Measurements from ENCODE around the gene NR1I3. TPM values are rescaled to one million over a fixed set of nuclear protein-coding genes. Genes with fewer than 3 reads are reported as not detected.
"Not testable (repeated sequence)": the region's sequence is repeated elsewhere in the genome, so short reads cannot be mapped to it uniquely, and the experiment has no call there.

Gene NR1I3
- total RNA-seq, 1 experiment from 2014 or later, result not detected

DNA sequence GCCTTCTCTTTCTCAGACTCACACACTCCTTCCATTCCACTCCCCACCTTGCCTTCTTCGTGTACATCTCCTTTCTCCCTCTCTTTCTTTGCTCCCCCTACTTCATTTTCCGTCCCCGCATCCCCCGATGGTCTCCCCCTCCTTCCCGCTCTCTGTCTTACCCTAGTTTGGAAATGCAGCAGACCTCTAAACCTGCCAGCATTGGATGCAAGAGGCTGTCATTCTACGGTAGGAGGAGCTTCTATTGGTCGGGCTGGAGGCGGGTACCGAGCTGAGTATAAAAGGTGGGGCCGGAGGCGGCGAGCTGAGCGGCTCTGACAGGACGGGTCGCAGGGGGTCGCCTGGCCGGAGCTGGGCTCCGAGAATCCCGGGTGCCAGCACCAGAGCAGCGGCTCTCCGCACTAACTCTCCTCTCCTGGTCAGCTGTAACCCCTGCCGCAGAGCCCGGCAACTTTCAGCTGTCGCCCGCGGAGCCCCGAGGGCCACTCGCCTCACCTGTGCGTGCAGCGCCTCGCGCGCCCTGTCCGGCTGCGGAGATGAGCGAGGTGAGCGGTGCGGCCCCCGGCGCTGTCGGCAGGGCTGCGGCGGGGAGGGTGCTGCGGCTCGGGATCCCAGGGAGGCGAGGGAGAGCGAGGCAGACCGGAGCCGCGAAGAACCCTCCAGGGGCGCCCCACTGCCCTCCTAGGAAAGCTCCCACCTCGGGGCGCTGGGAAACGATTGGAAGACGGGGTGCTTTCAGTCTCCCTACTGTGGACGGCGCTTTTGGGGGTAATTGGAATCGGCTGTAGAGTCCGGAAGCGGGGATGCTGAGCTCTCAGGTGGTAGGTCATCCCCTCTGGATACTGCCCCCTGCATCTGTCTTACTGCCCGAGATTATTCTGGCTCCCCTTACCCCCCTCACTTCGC is 20.7 kb upstream of the NR1I3 start, which contains the start of gene PCP4L1:
Gene PCP4L1 (plus strand): TSS at position 307 of the 906 bp plus-strand sequence. CDS start 230 bp downstream, at position 537.
- H2BK12ac ChIP-seq (ENCODE audit: insufficient read length, low read depth, low read length), result no peak within 1 kb of the TSS
- TF ChIP-seq, protein P1, sequence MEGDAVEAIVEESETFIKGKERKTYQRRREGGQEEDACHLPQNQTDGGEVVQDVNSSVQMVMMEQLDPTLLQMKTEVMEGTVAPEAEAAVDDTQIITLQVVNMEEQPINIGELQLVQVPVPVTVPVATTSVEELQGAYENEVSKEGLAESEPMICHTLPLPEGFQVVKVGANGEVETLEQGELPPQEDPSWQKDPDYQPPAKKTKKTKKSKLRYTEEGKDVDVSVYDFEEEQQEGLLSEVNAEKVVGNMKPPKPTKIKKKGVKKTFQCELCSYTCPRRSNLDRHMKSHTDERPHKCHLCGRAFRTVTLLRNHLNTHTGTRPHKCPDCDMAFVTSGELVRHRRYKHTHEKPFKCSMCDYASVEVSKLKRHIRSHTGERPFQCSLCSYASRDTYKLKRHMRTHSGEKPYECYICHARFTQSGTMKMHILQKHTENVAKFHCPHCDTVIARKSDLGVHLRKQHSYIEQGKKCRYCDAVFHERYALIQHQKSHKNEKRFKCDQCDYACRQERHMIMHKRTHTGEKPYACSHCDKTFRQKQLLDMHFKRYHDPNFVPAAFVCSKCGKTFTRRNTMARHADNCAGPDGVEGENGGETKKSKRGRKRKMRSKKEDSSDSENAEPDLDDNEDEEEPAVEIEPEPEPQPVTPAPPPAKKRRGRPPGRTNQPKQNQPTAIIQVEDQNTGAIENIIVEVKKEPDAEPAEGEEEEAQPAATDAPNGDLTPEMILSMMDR (conservative IDR thresholded peaks at IDR 0.05), result no peak
- Mint-ChIP-seq H3K4me3 (peak within 1 kb of the TSS; percentile 59 to 78), H3K9me3 (peaks cover 27 to 28% of the 10 kb centered on the region in 2 experiments), H3K36me3 (ENCODE audit: insufficient read depth in 1 of 3, low read depth in 3 of 3) (peaks cover 13 to 20% (median 14%) of the 10 kb centered on the region in 3 experiments), H3K27ac (no peak within 1 kb of the TSS; a peak in 1 of 7 replicates), H3K27me3 (ENCODE audit: low read depth) (peaks cover 81% of the 10 kb centered on the region), H3K4me1 (peaks cover 17 to 26% of the 10 kb centered on the region in 2 experiments)
- peak; percentile 95 for DNase-seq
- peaks cover 6% of the 10 kb centered on the region for H3K9me3 ChIP-seq (ENCODE audit: control insufficient read depth, low read depth, low read length)
- no peak within 1 kb of the TSS for H4K5ac ChIP-seq (ENCODE audit: insufficient read length, low read depth, low read length)
- H3K79me1 ChIP-seq (ENCODE audit: insufficient read depth, low read depth, low read length, poor library complexity, severe bottlenecking), result no peaks in the 10 kb centered on the region
- no peak within 1 kb of the TSS for H2BK15ac ChIP-seq (ENCODE audit: low read depth, low read length)
- no peak within 1 kb of the TSS for H3K56ac ChIP-seq (ENCODE audit: insufficient read length, low read depth, low read length)
- no peak within 1 kb of the TSS for H3T11ph ChIP-seq (ENCODE audit: low read length)
- no peak within 1 kb of the TSS for H3K27ac ChIP-seq (ENCODE audit: insufficient read length, low read depth, low read length)
- peak within 1 kb of the TSS; percentile 55; the same call in 1 of the 2 replicates for H3K14ac ChIP-seq (ENCODE audit: insufficient read depth, low read length)
- H3K27me3 ChIP-seq (ENCODE audit: insufficient read depth, low read length), result peaks cover 12% of the 10 kb centered on the region; the same call in 1 of the 2 replicates
- H4K20me1 ChIP-seq (ENCODE audit: control insufficient read depth, insufficient read depth, insufficient read length), result no peaks in the 10 kb centered on the region
- peaks cover 5% of the 10 kb centered on the region; the same call in 1 of the 2 replicates for H3K4me1 ChIP-seq (ENCODE audit: insufficient read depth, low read length)
- no peak within 1 kb of the TSS for H2BK5ac ChIP-seq (ENCODE audit: insufficient read length, low read length)
- H2BK20ac ChIP-seq (ENCODE audit: low read depth, low read length, poor library complexity, severe bottlenecking), result no peak within 1 kb of the TSS
- H3K9ac ChIP-seq (ENCODE audit: extremely low read depth, insufficient read length, low read length), result no peak within 1 kb of the TSS
- H3K4ac ChIP-seq (ENCODE audit: low read depth, low read length), result no peak within 1 kb of the TSS
- no peak within 1 kb of the TSS for H2AK5ac ChIP-seq (ENCODE audit: insufficient read length, low read length)
- peaks cover 11% of the 10 kb centered on the region for H3K23me2 ChIP-seq (ENCODE audit: insufficient read length, low read depth, low read length, poor library complexity, severe bottlenecking)
- H4K8ac ChIP-seq (replicated peaks; ENCODE audit: insufficient read length, low read depth, low read length), result no peak within 1 kb of the TSS
- no peaks in the 10 kb centered on the region for H3K79me2 ChIP-seq (ENCODE audit: insufficient read depth, low read length)
- peak within 1 kb of the TSS; percentile 74 for H2AFZ ChIP-seq (ENCODE audit: low read length)
- no peak within 1 kb of the TSS for H4K91ac ChIP-seq (ENCODE audit: insufficient read length, low read depth, low read length)
- no peak within 1 kb of the TSS for H2BK120ac ChIP-seq (ENCODE audit: low read depth, low read length, poor library complexity, severe bottlenecking)
- H3K4me2 ChIP-seq (ENCODE audit: insufficient read depth, insufficient read length, low read length), result peak within 1 kb of the TSS; percentile 55
- H3K18ac ChIP-seq (ENCODE audit: insufficient read length, low read depth, low read length), result no peak within 1 kb of the TSS
- WGBS (ENCODE audit: extremely low coverage, insufficient read length, low lambda C conversion rate), result no CpG with 5 or more reads among the region's 62 CpGs
- no peak within 1 kb of the TSS for H3K23ac ChIP-seq (ENCODE audit: insufficient read length, low read depth, low read length)

DNA sequence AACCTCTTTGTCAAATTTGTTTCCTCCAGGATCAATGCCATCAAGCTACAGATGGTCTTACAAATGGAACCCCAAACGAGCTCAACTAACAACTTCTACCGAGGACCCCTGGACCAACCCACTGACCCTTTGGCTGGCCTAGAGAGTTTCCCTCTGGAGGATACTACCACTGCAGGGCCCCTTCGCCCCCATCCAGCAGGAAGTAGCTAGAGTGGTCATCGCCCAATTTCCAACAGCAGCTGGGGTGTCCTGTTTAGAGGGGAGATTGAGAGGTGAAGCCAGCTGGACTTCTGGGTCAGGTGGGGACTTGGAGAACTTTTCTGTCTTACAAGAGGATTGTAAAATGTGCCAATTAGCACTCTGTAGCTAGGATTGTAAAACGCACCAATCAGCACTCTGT is 19.1 kb upstream of the NR1I3 start:
- no CpG with 5 or more reads among the region's 5 CpGs for WGBS (ENCODE audit: extremely low coverage, insufficient read length, low lambda C conversion rate)
- not testable (repeated sequence) for H3K9me3 ChIP-seq (ENCODE audit: control insufficient read depth, low read depth, low read length); H4K5ac ChIP-seq (ENCODE audit: insufficient read length, low read depth, low read length); H3K79me1 ChIP-seq (ENCODE audit: insufficient read depth, low read depth, low read length, poor library complexity, severe bottlenecking); H3K9ac ChIP-seq (ENCODE audit: extremely low read depth, insufficient read length, low read length); H3K4me3 Mint-ChIP-seq; H4K20me1 ChIP-seq (ENCODE audit: control insufficient read depth, insufficient read depth, insufficient read length); H4K91ac ChIP-seq (ENCODE audit: insufficient read length, low read depth, low read length); H3K23ac ChIP-seq (ENCODE audit: insufficient read length, low read depth, low read length); DNase-seq; H3K14ac ChIP-seq (ENCODE audit: insufficient read depth, low read length); H2AK5ac ChIP-seq (ENCODE audit: insufficient read length, low read length); H3K79me2 ChIP-seq (ENCODE audit: insufficient read depth, low read length); H2BK20ac ChIP-seq (ENCODE audit: low read depth, low read length, poor library complexity, severe bottlenecking); H3K4ac ChIP-seq (ENCODE audit: low read depth, low read length); H3K4me2 ChIP-seq (ENCODE audit: insufficient read depth, insufficient read length, low read length); H4K8ac ChIP-seq (replicated peaks; ENCODE audit: insufficient read length, low read depth, low read length); H3K18ac ChIP-seq (ENCODE audit: insufficient read length, low read depth, low read length); H2BK12ac ChIP-seq (ENCODE audit: insufficient read length, low read depth, low read length); H3K56ac ChIP-seq (ENCODE audit: insufficient read length, low read depth, low read length); H3K27ac ChIP-seq (ENCODE audit: insufficient read length, low read depth, low read length); H3T11ph ChIP-seq (ENCODE audit: low read length); H3K4me1 ChIP-seq (ENCODE audit: insufficient read depth, low read length); H3K27ac Mint-ChIP-seq; H2BK5ac ChIP-seq (ENCODE audit: insufficient read length, low read length); H2BK120ac ChIP-seq (ENCODE audit: low read depth, low read length, poor library complexity, severe bottlenecking); H2AFZ ChIP-seq (ENCODE audit: low read length); H2BK15ac ChIP-seq (ENCODE audit: low read depth, low read length)
- Mint-ChIP-seq H3K36me3 (ENCODE audit: insufficient read depth in 1 of 3, low read depth in 3 of 3) (peaks cover 13 to 20% (median 14%) of the 10 kb centered on the region in 3 experiments), H3K9me3 (peaks cover 27 to 28% of the 10 kb centered on the region in 2 experiments), H3K4me1 (peaks cover 17 to 27% of the 10 kb centered on the region in 2 experiments), H3K27me3 (ENCODE audit: low read depth) (peaks cover 74% of the 10 kb centered on the region)
- peaks cover 12% of the 10 kb centered on the region; the same call in 1 of the 2 replicates for H3K27me3 ChIP-seq (ENCODE audit: insufficient read depth, low read length)
- H3K23me2 ChIP-seq (ENCODE audit: insufficient read length, low read depth, low read length, poor library complexity, severe bottlenecking), result peaks cover 11% of the 10 kb centered on the region

Measured in H9 (cell line).